SK-N-SH treated with all-trans-retinoic acid at 6 μM for 48 hours (cell line): ENCODE measurements around the gene FBXL17.

Source experiments
- ATAC-seq: fragments of 200-7000 bp; cut with Tn5 transposase; 3 replicates; pipeline ENCODE4 v1.9.1; 2020; ENCODE audit warnings: mild to moderate bottlenecking, moderate library complexity
- ARNTL ChIP-seq: fragments of 450-650 bp; formaldehyde crosslinking; IDR thresholded peaks from 2 replicates; pipeline ENCODE4 v1.5.0; 2020; ENCODE audit warnings: low read depth, mild to moderate bottlenecking, moderate library complexity, borderline replicate concordance
- BACH2 ChIP-seq: fragments of 250-450 bp; sonication (Bioruptor Pico); IDR thresholded peaks from 2 replicates; pipeline ENCODE4 v1.9.0; 2021; ENCODE audit warnings: mild to moderate bottlenecking, borderline replicate concordance
- CSDC2 ChIP-seq: fragments of 250-450 bp; sonication (Bioruptor Pico); IDR thresholded peaks from 2 replicates; pipeline ENCODE4 v1.5.0; 2020; ENCODE audit warnings: mild to moderate bottlenecking, moderate library complexity
- GLIS3 ChIP-seq: fragments of 250-450 bp; sonication (Bioruptor Pico); IDR thresholded peaks from 2 replicates; pipeline ENCODE4 v1.5.0; 2020; ENCODE audit warnings: mild to moderate bottlenecking, moderate library complexity
- ISL1 ChIP-seq: fragments of 250-450 bp; sonication (Bioruptor Pico); IDR thresholded peaks from 2 replicates; pipeline ENCODE4 v2.1.2; 2022; ENCODE audit warnings: mild to moderate bottlenecking, moderate library complexity
- OSR1 ChIP-seq: fragments of 250-450 bp; sonication (Bioruptor Pico); IDR thresholded peaks from 2 replicates; pipeline ENCODE4 v1.8.0; 2022; ENCODE audit warnings: moderate library complexity, mild to moderate bottlenecking, inconsistent platforms
- PPARA ChIP-seq: fragments of 250-450 bp; sonication (Bioruptor Pico); IDR thresholded peaks from 2 replicates; pipeline ENCODE4 v1.5.0; 2020; ENCODE audit warnings: mild to moderate bottlenecking, borderline replicate concordance
- SNAI2 ChIP-seq: fragments of 250-450 bp; sonication (Bioruptor Pico); IDR thresholded peaks from 2 replicates; pipeline ENCODE4 v1.5.0; 2020; ENCODE audit warnings: mild to moderate bottlenecking, moderate library complexity
- TCF4 ChIP-seq: fragments of 250-450 bp; sonication (Bioruptor Pico); IDR thresholded peaks from 2 replicates; pipeline ENCODE4 v1.8.0; 2021; ENCODE audit warnings: mild to moderate bottlenecking, moderate library complexity, borderline replicate concordance
- TOX ChIP-seq: fragments of 250-450 bp; sonication (Bioruptor Pico); IDR thresholded peaks from 2 replicates; pipeline ENCODE4 v1.8.0; 2021; ENCODE audit warnings: mild to moderate bottlenecking, moderate library complexity, borderline replicate concordance
- ZC3H10 ChIP-seq: fragments of 250-450 bp; sonication (Bioruptor Pico); IDR thresholded peaks from 2 replicates; pipeline ENCODE4 v1.5.1; 2021; ENCODE audit warnings: mild to moderate bottlenecking, moderate library complexity
- ZFP3 ChIP-seq: fragments of 250-450 bp; sonication (Bioruptor Pico); IDR thresholded peaks from 2 replicates; pipeline ENCODE4 v1.5.0; 2020; ENCODE audit warnings: mild to moderate bottlenecking, moderate library complexity
- ZFP30 ChIP-seq: fragments of 450-650 bp; formaldehyde crosslinking; IDR thresholded peaks from 2 replicates; pipeline ENCODE4 v1.5.0; 2022; ENCODE audit warnings: mild to moderate bottlenecking, moderate library complexity
- ZNF565 ChIP-seq: fragments of 450-650 bp; formaldehyde crosslinking; conservative IDR thresholded peaks from 2 replicates; pipeline ENCODE4 v1.5.0; 2020; ENCODE audit warnings: low read depth, mild to moderate bottlenecking, moderate library complexity
- ZNF70 ChIP-seq: fragments of 450-650 bp; formaldehyde crosslinking; IDR thresholded peaks from 2 replicates; pipeline ENCODE4 v1.5.0; 2020; ENCODE audit warnings: mild to moderate bottlenecking, moderate library complexity
- TF ChIP-seq, protein P1 (sequence below): fragments of 250-450 bp; sonication (Bioruptor Pico); IDR thresholded peaks from 2 replicates; pipeline ENCODE4 v1.8.0; 2020; ENCODE audit warnings: mild to moderate bottlenecking, moderate library complexity, borderline replicate concordance
- TF ChIP-seq, protein P2 (sequence below): fragments of 250-450 bp; sonication (Bioruptor Pico); IDR thresholded peaks from 2 replicates; pipeline ENCODE4 v1.8.0; 2021; ENCODE audit warnings: low read depth, mild to moderate bottlenecking, moderate library complexity, borderline replicate concordance
- TF ChIP-seq, protein P3 (sequence below): fragments of 250-450 bp; sonication (Bioruptor Pico); IDR thresholded peaks from 2 replicates; pipeline ENCODE4 v1.5.1; 2020; ENCODE audit warnings: low read depth, mild to moderate bottlenecking, moderate library complexity
- TF ChIP-seq, protein P4 (sequence below): fragments of 250-450 bp; sonication (Bioruptor Pico); IDR thresholded peaks from 2 replicates; pipeline ENCODE4 v1.5.1; 2021; ENCODE audit warnings: mild to moderate bottlenecking, moderate library complexity

FBXL17 gene

DNA sequence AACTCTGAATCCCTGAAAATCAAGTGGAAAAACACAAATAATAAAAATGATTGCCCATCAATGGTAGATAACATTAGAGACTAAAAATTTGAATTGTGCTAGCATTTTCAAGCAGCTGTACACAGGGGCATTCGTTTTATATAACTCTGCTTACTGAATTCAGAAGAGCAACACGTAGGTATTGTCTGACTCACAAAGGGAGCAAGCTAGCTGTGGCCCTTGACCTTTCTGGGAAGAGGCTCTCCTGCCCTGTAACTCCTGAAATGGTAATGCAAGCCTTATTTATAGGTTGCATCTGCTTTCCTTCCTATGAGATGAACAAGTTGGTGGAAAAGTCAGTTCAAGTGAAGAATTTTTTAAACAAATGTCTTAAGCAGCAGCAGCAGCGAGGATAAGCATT is 492.5 kb downstream of the FBXL17 start:
- TF ChIP-seq PPARA (no peak), CSDC2 (CRISPR knock-in tag) (no peak), TCF4 (CRISPR knock-in tag) (no peak), ARNTL (CRISPR knock-in tag) (no peak), OSR1 (no peak)
- TF ChIP-seq, protein P1, sequence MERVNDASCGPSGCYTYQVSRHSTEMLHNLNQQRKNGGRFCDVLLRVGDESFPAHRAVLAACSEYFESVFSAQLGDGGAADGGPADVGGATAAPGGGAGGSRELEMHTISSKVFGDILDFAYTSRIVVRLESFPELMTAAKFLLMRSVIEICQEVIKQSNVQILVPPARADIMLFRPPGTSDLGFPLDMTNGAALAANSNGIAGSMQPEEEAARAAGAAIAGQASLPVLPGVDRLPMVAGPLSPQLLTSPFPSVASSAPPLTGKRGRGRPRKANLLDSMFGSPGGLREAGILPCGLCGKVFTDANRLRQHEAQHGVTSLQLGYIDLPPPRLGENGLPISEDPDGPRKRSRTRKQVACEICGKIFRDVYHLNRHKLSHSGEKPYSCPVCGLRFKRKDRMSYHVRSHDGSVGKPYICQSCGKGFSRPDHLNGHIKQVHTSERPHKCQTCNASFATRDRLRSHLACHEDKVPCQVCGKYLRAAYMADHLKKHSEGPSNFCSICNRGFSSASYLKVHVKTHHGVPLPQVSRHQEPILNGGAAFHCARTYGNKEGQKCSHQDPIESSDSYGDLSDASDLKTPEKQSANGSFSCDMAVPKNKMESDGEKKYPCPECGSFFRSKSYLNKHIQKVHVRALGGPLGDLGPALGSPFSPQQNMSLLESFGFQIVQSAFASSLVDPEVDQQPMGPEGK, result no peak
- TF ChIP-seq, protein P2, sequence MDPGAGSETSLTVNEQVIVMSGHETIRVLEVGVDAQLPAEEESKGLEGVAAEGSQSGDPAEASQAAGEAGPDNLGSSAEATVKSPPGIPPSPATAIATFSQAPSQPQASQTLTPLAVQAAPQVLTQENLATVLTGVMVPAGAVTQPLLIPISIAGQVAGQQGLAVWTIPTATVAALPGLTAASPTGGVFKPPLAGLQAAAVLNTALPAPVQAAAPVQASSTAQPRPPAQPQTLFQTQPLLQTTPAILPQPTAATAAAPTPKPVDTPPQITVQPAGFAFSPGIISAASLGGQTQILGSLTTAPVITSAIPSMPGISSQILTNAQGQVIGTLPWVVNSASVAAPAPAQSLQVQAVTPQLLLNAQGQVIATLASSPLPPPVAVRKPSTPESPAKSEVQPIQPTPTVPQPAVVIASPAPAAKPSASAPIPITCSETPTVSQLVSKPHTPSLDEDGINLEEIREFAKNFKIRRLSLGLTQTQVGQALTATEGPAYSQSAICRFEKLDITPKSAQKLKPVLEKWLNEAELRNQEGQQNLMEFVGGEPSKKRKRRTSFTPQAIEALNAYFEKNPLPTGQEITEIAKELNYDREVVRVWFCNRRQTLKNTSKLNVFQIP, result no peak
- ATAC-seq, result no peak

DNA sequence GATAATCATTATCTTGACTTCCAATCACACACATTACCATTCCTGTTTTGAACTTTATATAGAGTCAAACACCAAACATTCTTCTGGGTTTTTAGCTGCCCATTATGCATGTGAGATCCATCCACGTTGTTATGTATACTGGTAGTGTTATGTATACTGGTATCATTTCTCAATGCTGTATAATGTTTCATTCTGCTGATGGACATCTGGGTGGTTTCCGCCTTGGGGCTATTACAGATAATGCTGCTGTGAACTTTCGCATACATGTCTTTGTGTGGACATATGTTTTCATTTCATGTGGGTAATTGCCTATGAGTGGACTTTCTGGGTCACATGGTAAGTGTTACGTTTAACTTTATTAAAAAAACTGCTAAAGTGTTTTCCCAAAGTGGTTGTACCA is 493.4 kb downstream of the FBXL17 start:
- no peak for ATAC-seq
- TF ChIP-seq, protein P3, sequence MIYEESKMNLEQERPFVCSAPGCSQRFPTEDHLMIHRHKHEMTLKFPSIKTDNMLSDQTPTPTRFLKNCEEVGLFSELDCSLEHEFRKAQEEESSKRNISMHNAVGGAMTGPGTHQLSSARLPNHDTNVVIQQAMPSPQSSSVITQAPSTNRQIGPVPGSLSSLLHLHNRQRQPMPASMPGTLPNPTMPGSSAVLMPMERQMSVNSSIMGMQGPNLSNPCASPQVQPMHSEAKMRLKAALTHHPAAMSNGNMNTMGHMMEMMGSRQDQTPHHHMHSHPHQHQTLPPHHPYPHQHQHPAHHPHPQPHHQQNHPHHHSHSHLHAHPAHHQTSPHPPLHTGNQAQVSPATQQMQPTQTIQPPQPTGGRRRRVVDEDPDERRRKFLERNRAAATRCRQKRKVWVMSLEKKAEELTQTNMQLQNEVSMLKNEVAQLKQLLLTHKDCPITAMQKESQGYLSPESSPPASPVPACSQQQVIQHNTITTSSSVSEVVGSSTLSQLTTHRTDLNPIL (CRISPR knock-in tag), result no peak
- TF ChIP-seq ZNF565 (CRISPR knock-in tag) (no peak), OSR1 (no peak), ZC3H10 (CRISPR knock-in tag) (no peak), BACH2 (no peak), ZFP3 (CRISPR knock-in tag) (no peak), ARNTL (CRISPR knock-in tag) (no peak), TOX (CRISPR knock-in tag) (no peak), TCF4 (CRISPR knock-in tag) (no peak), ISL1 (CRISPR knock-in tag) (no peak), ZNF70 (no peak), GLIS3 (CRISPR knock-in tag) (no peak)
- TF ChIP-seq, protein P1, result no peak
- TF ChIP-seq, protein P2, result no peak

DNA sequence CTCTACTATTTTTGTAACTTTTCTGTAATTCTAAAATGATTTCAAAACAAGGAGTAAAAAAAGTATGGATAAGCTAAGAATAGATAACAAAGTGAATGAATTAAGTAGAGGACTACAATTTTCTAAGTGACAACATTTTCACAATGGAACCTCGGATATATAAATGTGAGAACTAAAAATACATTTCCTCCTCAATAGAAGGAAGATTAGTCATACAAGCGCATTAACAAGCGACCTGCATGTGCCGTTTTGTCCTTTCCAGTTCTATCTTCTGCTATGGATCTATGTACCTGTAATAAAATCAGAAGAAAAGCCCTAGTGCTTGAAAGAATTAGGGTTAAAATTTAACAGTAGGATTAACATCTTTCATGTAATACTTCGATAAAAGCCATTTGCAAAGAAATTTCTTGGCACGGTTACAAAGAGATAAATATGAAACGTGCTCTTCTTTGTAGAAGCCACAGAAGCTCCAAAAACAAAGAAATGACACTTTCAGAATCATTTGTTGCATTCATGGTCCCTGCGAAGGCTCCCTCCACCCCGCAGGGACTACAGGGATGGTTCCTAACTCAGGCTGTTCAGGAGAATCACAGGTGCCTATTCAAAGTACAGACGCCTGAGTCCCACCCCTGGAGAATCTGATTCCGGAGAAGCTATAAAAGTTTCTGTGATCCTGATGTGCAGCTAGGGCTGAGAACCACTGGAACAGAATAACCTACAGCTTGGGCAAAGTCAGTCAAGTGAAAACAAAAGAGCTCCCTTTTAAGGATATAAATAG is 494.5 kb downstream of the FBXL17 start:
- ATAC-seq, result no peak
- TF ChIP-seq ZNF565 (CRISPR knock-in tag) (no peak), ZFP3 (CRISPR knock-in tag) (no peak), SNAI2 (CRISPR knock-in tag) (no peak), CSDC2 (CRISPR knock-in tag) (no peak), ARNTL (CRISPR knock-in tag) (no peak), GLIS3 (CRISPR knock-in tag) (no peak), BACH2 (no peak), OSR1 (no peak), ZFP30 (CRISPR knock-in tag) (no peak)
- TF ChIP-seq, protein P4, sequence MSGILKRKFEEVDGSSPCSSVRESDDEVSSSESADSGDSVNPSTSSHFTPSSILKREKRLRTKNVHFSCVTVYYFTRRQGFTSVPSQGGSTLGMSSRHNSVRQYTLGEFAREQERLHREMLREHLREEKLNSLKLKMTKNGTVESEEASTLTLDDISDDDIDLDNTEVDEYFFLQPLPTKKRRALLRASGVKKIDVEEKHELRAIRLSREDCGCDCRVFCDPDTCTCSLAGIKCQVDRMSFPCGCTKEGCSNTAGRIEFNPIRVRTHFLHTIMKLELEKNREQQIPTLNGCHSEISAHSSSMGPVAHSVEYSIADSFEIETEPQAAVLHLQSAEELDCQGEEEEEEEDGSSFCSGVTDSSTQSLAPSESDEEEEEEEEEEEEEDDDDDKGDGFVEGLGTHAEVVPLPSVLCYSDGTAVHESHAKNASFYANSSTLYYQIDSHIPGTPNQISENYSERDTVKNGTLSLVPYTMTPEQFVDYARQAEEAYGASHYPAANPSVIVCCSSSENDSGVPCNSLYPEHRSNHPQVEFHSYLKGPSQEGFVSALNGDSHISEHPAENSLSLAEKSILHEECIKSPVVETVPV (CRISPR knock-in tag), result no peak
- TF ChIP-seq, protein P1, result no peak
- TF ChIP-seq, protein P3 (CRISPR knock-in tag), result no peak
